ENCODE results near the gene PISD. TPM values are rescaled to one million over a fixed set of nuclear protein-coding genes. Genes with fewer than 3 reads are reported as not detected.

The PISD gene
- total and polyA plus RNA-seq, 2 of the 8 experiments (the other 6 are each of a cell fraction or from before 2014, with no cell fraction given), result 47.8 to 48.2 TPM

DNA sequence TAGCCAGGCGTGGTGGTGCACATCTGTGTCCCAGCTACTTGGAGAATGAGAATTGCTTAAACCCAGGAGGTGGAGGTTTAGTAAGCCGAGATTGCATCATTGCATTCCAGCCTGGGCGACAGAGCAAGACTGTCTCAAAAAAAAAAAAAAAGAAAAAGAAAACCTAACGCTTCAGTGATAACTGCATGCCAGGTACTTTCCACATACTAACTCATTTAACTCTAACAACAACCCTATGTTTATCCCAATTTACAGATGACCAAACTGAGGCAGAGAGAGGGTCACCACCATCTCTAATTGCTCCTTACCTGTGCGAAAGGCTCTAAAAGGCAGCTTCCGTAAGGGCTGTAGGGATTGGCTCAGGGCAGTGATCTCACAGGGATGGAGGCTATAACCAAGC is 11.6 kb downstream of the PISD start (continued):
- TF ChIP-seq, protein P1, sequence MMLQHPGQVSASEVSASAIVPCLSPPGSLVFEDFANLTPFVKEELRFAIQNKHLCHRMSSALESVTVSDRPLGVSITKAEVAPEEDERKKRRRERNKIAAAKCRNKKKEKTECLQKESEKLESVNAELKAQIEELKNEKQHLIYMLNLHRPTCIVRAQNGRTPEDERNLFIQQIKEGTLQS (IDR thresholded peaks at IDR 0.05; ENCODE audit: insufficient read depth, low read depth, low read length), result peak; percentile 37; the same call in 1 of the 2 replicates
- TF ChIP-seq CEBPB (IDR thresholded peaks at IDR 0.05; ENCODE audit: low read depth, low read length) (peak; percentile 78; the same call in 1 of the 2 replicates), FOSL1 (IDR thresholded peaks at IDR 0.05; ENCODE audit: insufficient read depth, low read depth, low read length) (no peak), POLR2A (IDR thresholded peaks at IDR 0.05; ENCODE audit: control extremely low read depth in 1 of 2, low read depth in 2 of 2, low read length in 2 of 2) (no peak), SIN3A (conservative IDR thresholded peaks at IDR 0.05 in 1 of 2, IDR thresholded peaks at IDR 0.05 in 1 of 2; ENCODE audit: low read depth in 1 of 2, low read length in 2 of 2) (no peak), HDAC2 (IDR thresholded peaks at IDR 0.05; ENCODE audit: borderline replicate concordance in 1 of 2, low read depth in 2 of 2, low read length in 2 of 2) (no peak), TCF12 (IDR thresholded peaks at IDR 0.05; ENCODE audit: low read depth, low read length) (no peak), PHF8 (conservative IDR thresholded peaks at IDR 0.05; ENCODE audit: low read depth, low read length) (no peak), EP300 (IDR thresholded peaks at IDR 0.05; ENCODE audit: borderline replicate concordance in 1 of 2, low read depth in 2 of 2, low read length in 2 of 2) (no peak), SIRT6 (IDR thresholded peaks at IDR 0.05; ENCODE audit: low read length) (no peak), TEAD4 (IDR thresholded peaks at IDR 0.05; ENCODE audit: low read depth, low read length) (0 out of 2 replicates have a peak, but pooled peaks have one; percentile 11), EGR1 (IDR thresholded peaks at IDR 0.05; ENCODE audit: borderline replicate concordance, low read depth, low read length) (no peak), SUZ12 (IDR thresholded peaks at IDR 0.05; ENCODE audit: low read length) (no peak), RBBP5 (IDR thresholded peaks at IDR 0.05; ENCODE audit: borderline replicate concordance, low read depth, low read length) (no peak)
- TF ChIP-seq, protein P2, sequence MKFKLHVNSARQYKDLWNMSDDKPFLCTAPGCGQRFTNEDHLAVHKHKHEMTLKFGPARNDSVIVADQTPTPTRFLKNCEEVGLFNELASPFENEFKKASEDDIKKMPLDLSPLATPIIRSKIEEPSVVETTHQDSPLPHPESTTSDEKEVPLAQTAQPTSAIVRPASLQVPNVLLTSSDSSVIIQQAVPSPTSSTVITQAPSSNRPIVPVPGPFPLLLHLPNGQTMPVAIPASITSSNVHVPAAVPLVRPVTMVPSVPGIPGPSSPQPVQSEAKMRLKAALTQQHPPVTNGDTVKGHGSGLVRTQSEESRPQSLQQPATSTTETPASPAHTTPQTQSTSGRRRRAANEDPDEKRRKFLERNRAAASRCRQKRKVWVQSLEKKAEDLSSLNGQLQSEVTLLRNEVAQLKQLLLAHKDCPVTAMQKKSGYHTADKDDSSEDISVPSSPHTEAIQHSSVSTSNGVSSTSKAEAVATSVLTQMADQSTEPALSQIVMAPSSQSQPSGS (IDR thresholded peaks at IDR 0.05; ENCODE audit: low read length), result no peak

Data from H1 (cell line).